GM23338 (cell line): ENCODE measurements around the gene HOXA3. TPM values are rescaled to one million over a fixed set of nuclear protein-coding genes. Genes with fewer than 3 reads are reported as not detected.

ENCODE experiments used
- ATAC-seq: fragments of 200-7000 bp; cut with Tn5 transposase; 3 replicates; pipeline ENCODE4 v1.9.1; 2020
- DNase-seq: peaks from one replicate; pipeline ENCODE4 v3.0.0-alpha.2; 2015; ENCODE audit warnings: low spot score
- H2AFZ ChIP-seq: fragments of 200-600 bp; sonication (generic); 2 replicates; pipeline ENCODE4 v1.8.0; 2016; ENCODE audit warnings: antibody characterized with exemption, mild to moderate bottlenecking, moderate library complexity
- H3F3A ChIP-seq: fragments of 200-600 bp; sonication (generic); replicated peaks from 2 replicates; pipeline ENCODE4 v1.8.0; 2017; ENCODE audit warnings: antibody characterized with exemption, mixed run types, low read depth
- H3K27ac ChIP-seq: fragments of 200-600 bp; sonication (generic); 2 replicates; pipeline ENCODE4 v1.6.1; 2016; ENCODE audit warnings: low read depth
- H3K27me3 ChIP-seq: fragments of 200-600 bp; sonication (generic); 2 replicates; pipeline ENCODE4 v1.8.0; 2016; ENCODE audit warnings: mild to moderate bottlenecking, mixed run types, moderate library complexity; ENCODE audit not compliant: insufficient read depth
- H3K36me3 ChIP-seq: fragments of 200-600 bp; sonication (generic); 2 replicates; pipeline ENCODE4 v1.8.0; 2016; ENCODE audit warnings: mild to moderate bottlenecking; ENCODE audit not compliant: insufficient read depth
- H3K4me1 ChIP-seq: fragments of 200-600 bp; sonication (generic); 2 replicates; pipeline ENCODE4 v1.8.0; 2016; ENCODE audit warnings: mild to moderate bottlenecking, moderate library complexity; ENCODE audit not compliant: insufficient read depth
- H3K4me2 ChIP-seq: fragments of 200-600 bp; sonication (generic); 2 replicates; pipeline ENCODE4 v1.7.1; 2017; ENCODE audit warnings: mixed run types
- H3K4me3 ChIP-seq: fragments of 200-600 bp; sonication (generic); 2 replicates; pipeline ENCODE4 v1.6.1; 2016; ENCODE audit warnings: mixed run types
- H3K79me2 ChIP-seq: fragments of 200-600 bp; sonication (generic); replicated peaks from 2 replicates; pipeline ENCODE4 v1.8.0; 2017; ENCODE audit warnings: mild to moderate bottlenecking; ENCODE audit not compliant: insufficient read depth
- H3K9me2 ChIP-seq: fragments of 200-600 bp; sonication (generic); 2 replicates; pipeline ENCODE4 v1.8.0; 2017; ENCODE audit not compliant: insufficient read depth
- H4K20me1 ChIP-seq: fragments of 200-600 bp; sonication (generic); replicated peaks from 2 replicates; pipeline ENCODE4 v1.8.0; 2017; ENCODE audit warnings: mild to moderate bottlenecking; ENCODE audit not compliant: insufficient read depth
- H3K27ac Mint-ChIP-seq: 2 replicates; pipeline ENCODE4 v1.8.0; 2020; ENCODE audit warnings: inconsistent platforms, mild to moderate bottlenecking, moderate library complexity, mixed read lengths
- H3K27me3 Mint-ChIP-seq: 3 replicates; pipeline ENCODE4 v1.8.0; 2022; ENCODE audit warnings: low read depth, mild to moderate bottlenecking, moderate library complexity, mixed read lengths, inconsistent platforms; ENCODE audit not compliant: insufficient read depth, poor library complexity
- H3K36me3 Mint-ChIP-seq: 3 replicates; pipeline ENCODE4 v1.8.0; 2021; ENCODE audit warnings: low read depth, mild to moderate bottlenecking, inconsistent platforms, moderate library complexity, mixed read lengths
- H3K4me1 Mint-ChIP-seq: 3 replicates; pipeline ENCODE4 v1.8.0; 2020; ENCODE audit warnings: mild to moderate bottlenecking, inconsistent platforms, mixed read lengths
- H3K4me3 Mint-ChIP-seq: 3 replicates; pipeline ENCODE4 v1.8.0; 2021; ENCODE audit warnings: moderate library complexity, mild to moderate bottlenecking, inconsistent platforms, mixed read lengths
- H3K9me3 Mint-ChIP-seq: 3 replicates; pipeline ENCODE4 v1.8.0; 2020; ENCODE audit warnings: moderate library complexity, mild to moderate bottlenecking, inconsistent platforms, mixed read lengths
- CREB1 ChIP-seq: fragments of 250-450 bp; sonication (Bioruptor Pico); IDR thresholded peaks from 2 replicates; pipeline ENCODE4 v1.5.0; 2020; ENCODE audit warnings: low read depth, mild to moderate bottlenecking, moderate library complexity
- EZH2 ChIP-seq: fragments of 200-600 bp; sonication (generic); IDR thresholded peaks from one replicate; pipeline ENCODE4 v1.8.0; 2017; ENCODE audit warnings: antibody characterized with exemption, mild to moderate bottlenecking, low read depth; ENCODE audit not compliant: unreplicated experiment
- EZH2phosphoT487 ChIP-seq: fragments of 200-600 bp; sonication (generic); IDR thresholded peaks from one replicate; pipeline ENCODE4 v1.8.1; 2018; ENCODE audit warnings: antibody characterized with exemption; ENCODE audit not compliant: unreplicated experiment
- JUNB ChIP-seq: IDR thresholded peaks from one replicate; pipeline ENCODE4 v1.6.1; 2016; ENCODE audit warnings: antibody characterized with exemption; ENCODE audit not compliant: unreplicated experiment
- NANOG ChIP-seq: IDR thresholded peaks from 2 replicates; pipeline ENCODE4 v1.6.1; 2016; ENCODE audit warnings: antibody characterized with exemption, borderline replicate concordance
- POLR2AphosphoS5 ChIP-seq: IDR thresholded peaks from 2 replicates; pipeline ENCODE4 v1.6.1; 2016; ENCODE audit warnings: antibody characterized with exemption, low read depth
- STAT1 ChIP-seq: IDR thresholded peaks from one replicate; pipeline ENCODE4 v1.6.1; 2016; ENCODE audit warnings: antibody characterized with exemption; ENCODE audit not compliant: unreplicated experiment
- ZNF114 ChIP-seq: fragments of 250-450 bp; sonication (Bioruptor Pico); IDR thresholded peaks from 2 replicates; pipeline ENCODE4 v1.5.0; 2020; ENCODE audit warnings: mild to moderate bottlenecking, moderate library complexity
- ZNF331 ChIP-seq: fragments of 250-450 bp; sonication (Bioruptor Pico); IDR thresholded peaks from 2 replicates; pipeline ENCODE4 v1.5.0; 2020; ENCODE audit warnings: low read depth, mild to moderate bottlenecking, moderate library complexity
- polyA plus RNA-seq: library from polyadenylated mRNA; unstranded; fragments of >200 nt; fragmentation: Nextera tagmentation; extraction: Ambion mirVana; gene quantifications from 2 replicates; pipeline ENCODE4 v1.2.1, GENCODE V29; 2016
- total RNA-seq: library from RNA; depleted of rRNA; stranded (reverse); fragments of >200 nt; shearing (Covaris generic); gene quantifications from 2 replicates; pipeline ENCODE4 v1.2.3, GENCODE V29; 2014
- TF ChIP-seq, protein P1 (sequence below): IDR thresholded peaks from 2 replicates; pipeline ENCODE4 v1.6.1; 2016; ENCODE audit warnings: antibody characterized with exemption
- TF ChIP-seq, protein P2 (sequence below), 2 experiments: fragments of 200-600 bp in 1 of 2; sonication (generic) in 1 of 2; conservative IDR thresholded peaks; 2 replicates each; pipeline versions ENCODE4 v1.5.1 to v1.6.1; 2016 to 2017; ENCODE audit warnings: antibody characterized with exemption in 2 of 2, low read depth in 2 of 2, mild to moderate bottlenecking in 2 of 2, moderate library complexity in 1 of 2
- TF ChIP-seq, protein P3 (sequence below): IDR thresholded peaks from one replicate; pipeline ENCODE4 v1.6.1; 2018; ENCODE audit warnings: antibody characterized with exemption; ENCODE audit not compliant: unreplicated experiment
- TF ChIP-seq, protein P4 (sequence below): fragments of 250-450 bp; sonication (Bioruptor Pico); IDR thresholded peaks from 2 replicates; pipeline ENCODE4 v1.5.0; 2020; ENCODE audit warnings: mild to moderate bottlenecking, moderate library complexity

Gene HOXA3
- total and polyA plus RNA-seq, 2 experiments from 2014 or later = not detected

DNA sequence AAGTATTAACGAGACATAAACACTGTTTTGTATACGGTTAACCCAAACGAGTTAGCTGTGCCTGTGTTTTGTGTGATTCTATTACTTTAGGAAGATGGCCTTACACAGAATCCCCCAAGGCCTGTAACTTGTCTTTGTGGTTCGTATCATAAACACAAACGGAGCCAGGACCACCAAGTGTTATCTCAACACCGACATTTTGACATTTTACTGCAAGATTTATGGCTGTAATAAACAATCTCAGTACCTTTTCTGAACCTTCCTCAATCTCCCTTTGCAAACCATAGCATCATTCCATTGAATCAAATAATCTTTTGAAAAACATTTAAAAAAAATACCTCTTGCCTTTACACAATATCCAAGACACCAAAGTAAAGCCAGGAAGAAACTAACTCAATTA, 19.4 kb downstream of the HOXA3 start:
- H2AFZ ChIP-seq = no peak overlapping the region
- H3K36me3 Mint-ChIP-seq = no peaks in the 10 kb centered on the region
- H3K27ac Mint-ChIP-seq = no peak overlapping the region
- H3K4me3 ChIP-seq = no peak overlapping the region
- H3K36me3 ChIP-seq = no peaks in the 10 kb centered on the region
- H3K9me2 ChIP-seq = no peaks in the 10 kb centered on the region
- H3K4me1 ChIP-seq = peaks cover 7% of the 10 kb centered on the region; the same call in 1 of the 2 replicates
- H3K79me2 ChIP-seq = no peaks in the 10 kb centered on the region
- H3F3A ChIP-seq = peaks cover 45% of the 10 kb centered on the region
- no peak overlapping the region for H3K27ac ChIP-seq
- DNase-seq (no peak), ATAC-seq (no peak)
- TF ChIP-seq JUNB (no peak), ZNF114 (CRISPR knock-in tag) (no peak), EZH2 (no peak), POLR2AphosphoS5 (no peak), ZNF331 (CRISPR knock-in tag) (no peak), STAT1 (no peak), CREB1 (CRISPR knock-in tag) (no peak), NANOG (no peak), EZH2phosphoT487 (no peak)
- TF ChIP-seq, protein P1, sequence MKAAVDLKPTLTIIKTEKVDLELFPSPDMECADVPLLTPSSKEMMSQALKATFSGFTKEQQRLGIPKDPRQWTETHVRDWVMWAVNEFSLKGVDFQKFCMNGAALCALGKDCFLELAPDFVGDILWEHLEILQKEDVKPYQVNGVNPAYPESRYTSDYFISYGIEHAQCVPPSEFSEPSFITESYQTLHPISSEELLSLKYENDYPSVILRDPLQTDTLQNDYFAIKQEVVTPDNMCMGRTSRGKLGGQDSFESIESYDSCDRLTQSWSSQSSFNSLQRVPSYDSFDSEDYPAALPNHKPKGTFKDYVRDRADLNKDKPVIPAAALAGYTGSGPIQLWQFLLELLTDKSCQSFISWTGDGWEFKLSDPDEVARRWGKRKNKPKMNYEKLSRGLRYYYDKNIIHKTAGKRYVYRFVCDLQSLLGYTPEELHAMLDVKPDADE = no peak
- TF ChIP-seq, protein P2, sequence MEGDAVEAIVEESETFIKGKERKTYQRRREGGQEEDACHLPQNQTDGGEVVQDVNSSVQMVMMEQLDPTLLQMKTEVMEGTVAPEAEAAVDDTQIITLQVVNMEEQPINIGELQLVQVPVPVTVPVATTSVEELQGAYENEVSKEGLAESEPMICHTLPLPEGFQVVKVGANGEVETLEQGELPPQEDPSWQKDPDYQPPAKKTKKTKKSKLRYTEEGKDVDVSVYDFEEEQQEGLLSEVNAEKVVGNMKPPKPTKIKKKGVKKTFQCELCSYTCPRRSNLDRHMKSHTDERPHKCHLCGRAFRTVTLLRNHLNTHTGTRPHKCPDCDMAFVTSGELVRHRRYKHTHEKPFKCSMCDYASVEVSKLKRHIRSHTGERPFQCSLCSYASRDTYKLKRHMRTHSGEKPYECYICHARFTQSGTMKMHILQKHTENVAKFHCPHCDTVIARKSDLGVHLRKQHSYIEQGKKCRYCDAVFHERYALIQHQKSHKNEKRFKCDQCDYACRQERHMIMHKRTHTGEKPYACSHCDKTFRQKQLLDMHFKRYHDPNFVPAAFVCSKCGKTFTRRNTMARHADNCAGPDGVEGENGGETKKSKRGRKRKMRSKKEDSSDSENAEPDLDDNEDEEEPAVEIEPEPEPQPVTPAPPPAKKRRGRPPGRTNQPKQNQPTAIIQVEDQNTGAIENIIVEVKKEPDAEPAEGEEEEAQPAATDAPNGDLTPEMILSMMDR (conservative IDR thresholded peaks at IDR 0.05; ENCODE audit: low read depth in 2 of 2) = no peak
- TF ChIP-seq, protein P3, sequence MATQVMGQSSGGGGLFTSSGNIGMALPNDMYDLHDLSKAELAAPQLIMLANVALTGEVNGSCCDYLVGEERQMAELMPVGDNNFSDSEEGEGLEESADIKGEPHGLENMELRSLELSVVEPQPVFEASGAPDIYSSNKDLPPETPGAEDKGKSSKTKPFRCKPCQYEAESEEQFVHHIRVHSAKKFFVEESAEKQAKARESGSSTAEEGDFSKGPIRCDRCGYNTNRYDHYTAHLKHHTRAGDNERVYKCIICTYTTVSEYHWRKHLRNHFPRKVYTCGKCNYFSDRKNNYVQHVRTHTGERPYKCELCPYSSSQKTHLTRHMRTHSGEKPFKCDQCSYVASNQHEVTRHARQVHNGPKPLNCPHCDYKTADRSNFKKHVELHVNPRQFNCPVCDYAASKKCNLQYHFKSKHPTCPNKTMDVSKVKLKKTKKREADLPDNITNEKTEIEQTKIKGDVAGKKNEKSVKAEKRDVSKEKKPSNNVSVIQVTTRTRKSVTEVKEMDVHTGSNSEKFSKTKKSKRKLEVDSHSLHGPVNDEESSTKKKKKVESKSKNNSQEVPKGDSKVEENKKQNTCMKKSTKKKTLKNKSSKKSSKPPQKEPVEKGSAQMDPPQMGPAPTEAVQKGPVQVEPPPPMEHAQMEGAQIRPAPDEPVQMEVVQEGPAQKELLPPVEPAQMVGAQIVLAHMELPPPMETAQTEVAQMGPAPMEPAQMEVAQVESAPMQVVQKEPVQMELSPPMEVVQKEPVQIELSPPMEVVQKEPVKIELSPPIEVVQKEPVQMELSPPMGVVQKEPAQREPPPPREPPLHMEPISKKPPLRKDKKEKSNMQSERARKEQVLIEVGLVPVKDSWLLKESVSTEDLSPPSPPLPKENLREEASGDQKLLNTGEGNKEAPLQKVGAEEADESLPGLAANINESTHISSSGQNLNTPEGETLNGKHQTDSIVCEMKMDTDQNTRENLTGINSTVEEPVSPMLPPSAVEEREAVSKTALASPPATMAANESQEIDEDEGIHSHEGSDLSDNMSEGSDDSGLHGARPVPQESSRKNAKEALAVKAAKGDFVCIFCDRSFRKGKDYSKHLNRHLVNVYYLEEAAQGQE = no peak
- TF ChIP-seq, protein P4, sequence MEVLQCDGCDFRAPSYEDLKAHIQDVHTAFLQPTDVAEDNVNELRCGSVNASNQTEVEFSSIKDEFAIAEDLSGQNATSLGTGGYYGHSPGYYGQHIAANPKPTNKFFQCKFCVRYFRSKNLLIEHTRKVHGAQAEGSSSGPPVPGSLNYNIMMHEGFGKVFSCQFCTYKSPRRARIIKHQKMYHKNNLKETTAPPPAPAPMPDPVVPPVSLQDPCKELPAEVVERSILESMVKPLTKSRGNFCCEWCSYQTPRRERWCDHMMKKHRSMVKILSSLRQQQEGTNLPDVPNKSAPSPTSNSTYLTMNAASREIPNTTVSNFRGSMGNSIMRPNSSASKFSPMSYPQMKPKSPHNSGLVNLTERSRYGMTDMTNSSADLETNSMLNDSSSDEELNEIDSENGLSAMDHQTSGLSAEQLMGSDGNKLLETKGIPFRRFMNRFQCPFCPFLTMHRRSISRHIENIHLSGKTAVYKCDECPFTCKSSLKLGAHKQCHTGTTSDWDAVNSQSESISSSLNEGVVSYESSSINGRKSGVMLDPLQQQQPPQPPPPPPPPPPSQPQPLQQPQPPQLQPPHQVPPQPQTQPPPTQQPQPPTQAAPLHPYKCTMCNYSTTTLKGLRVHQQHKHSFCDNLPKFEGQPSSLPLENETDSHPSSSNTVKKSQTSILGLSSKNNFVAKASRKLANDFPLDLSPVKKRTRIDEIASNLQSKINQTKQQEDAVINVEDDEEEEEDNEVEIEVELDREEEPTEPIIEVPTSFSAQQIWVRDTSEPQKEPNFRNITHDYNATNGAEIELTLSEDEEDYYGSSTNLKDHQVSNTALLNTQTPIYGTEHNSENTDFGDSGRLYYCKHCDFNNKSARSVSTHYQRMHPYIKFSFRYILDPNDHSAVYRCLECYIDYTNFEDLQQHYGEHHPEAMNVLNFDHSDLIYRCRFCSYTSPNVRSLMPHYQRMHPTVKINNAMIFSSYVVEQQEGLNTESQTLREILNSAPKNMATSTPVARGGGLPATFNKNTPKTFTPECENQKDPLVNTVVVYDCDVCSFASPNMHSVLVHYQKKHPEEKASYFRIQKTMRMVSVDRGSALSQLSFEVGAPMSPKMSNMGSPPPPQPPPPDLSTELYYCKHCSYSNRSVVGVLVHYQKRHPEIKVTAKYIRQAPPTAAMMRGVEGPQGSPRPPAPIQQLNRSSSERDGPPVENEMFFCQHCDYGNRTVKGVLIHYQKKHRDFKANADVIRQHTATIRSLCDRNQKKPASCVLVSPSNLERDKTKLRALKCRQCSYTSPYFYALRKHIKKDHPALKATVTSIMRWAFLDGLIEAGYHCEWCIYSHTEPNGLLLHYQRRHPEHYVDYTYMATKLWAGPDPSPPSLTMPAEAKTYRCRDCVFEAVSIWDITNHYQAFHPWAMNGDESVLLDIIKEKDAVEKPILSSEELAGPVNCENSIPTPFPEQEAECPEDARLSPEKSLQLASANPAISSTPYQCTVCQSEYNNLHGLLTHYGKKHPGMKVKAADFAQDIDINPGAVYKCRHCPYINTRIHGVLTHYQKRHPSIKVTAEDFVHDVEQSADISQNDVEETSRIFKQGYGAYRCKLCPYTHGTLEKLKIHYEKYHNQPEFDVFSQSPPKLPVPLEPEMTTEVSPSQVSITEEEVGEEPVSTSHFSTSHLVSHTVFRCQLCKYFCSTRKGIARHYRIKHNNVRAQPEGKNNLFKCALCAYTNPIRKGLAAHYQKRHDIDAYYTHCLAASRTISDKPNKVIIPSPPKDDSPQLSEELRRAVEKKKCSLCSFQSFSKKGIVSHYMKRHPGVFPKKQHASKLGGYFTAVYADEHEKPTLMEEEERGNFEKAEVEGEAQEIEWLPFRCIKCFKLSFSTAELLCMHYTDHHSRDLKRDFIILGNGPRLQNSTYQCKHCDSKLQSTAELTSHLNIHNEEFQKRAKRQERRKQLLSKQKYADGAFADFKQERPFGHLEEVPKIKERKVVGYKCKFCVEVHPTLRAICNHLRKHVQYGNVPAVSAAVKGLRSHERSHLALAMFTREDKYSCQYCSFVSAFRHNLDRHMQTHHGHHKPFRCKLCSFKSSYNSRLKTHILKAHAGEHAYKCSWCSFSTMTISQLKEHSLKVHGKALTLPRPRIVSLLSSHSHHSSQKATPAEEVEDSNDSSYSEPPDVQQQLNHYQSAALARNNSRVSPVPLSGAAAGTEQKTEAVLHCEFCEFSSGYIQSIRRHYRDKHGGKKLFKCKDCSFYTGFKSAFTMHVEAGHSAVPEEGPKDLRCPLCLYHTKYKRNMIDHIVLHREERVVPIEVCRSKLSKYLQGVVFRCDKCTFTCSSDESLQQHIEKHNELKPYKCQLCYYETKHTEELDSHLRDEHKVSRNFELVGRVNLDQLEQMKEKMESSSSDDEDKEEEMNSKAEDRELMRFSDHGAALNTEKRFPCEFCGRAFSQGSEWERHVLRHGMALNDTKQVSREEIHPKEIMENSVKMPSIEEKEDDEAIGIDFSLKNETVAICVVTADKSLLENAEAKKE (CRISPR knock-in tag) = no peak
- H3K4me2 ChIP-seq = no peak overlapping the region
- no peaks in the 10 kb centered on the region; the same call in 2 of the 3 replicates for H3K4me1 Mint-ChIP-seq
- peaks cover 96% of the 10 kb centered on the region for H3K27me3 Mint-ChIP-seq
- H4K20me1 ChIP-seq = peaks cover 57% of the 10 kb centered on the region
- H3K9me3 Mint-ChIP-seq = no peaks in the 10 kb centered on the region; the same call in 2 of the 3 replicates
- no peak overlapping the region for H3K4me3 Mint-ChIP-seq
- peaks cover 100% of the 10 kb centered on the region for H3K27me3 ChIP-seq
